ENCODE measurements around the gene C1QTNF5. TPM values are rescaled to one million over a fixed set of nuclear protein-coding genes. Genes with fewer than 3 reads are reported as not detected.

C1QTNF5 gene
- total RNA-seq, 1 donor from 2014 or later, result 1.3 TPM

GRCh38 chr11:119341222-119342022, 739 bp upstream of the C1QTNF5 start:
- TF ChIP-seq CTCF (IDR thresholded peaks at IDR 0.05; ENCODE audit: insufficient read depth, low read length, severe bottlenecking), result no peak
- FAIRE-seq (no peak), DNase-seq (ENCODE audit: low read depth) (no peak)
- Histone ChIP-seq H3K27me3 (ENCODE audit: control insufficient read depth, insufficient read depth, low read length) (peaks cover 17% of the 10 kb centered on the region), H3K36me3 (ENCODE audit: control insufficient read depth, insufficient read depth, low read length) (peaks cover 5% of the 10 kb centered on the region), H3K4me3 (ENCODE audit: low read depth, low read length) (no peak overlapping the region)

GRCh38 chr11:119339589-119340334, 921 bp downstream of the C1QTNF5 start:
- DNase-seq (ENCODE audit: low read depth), result no peak
- H3K4me3 ChIP-seq (ENCODE audit: low read depth, low read length), result peak overlapping the region; percentile 29
- peaks cover 15% of the 10 kb centered on the region for H3K27me3 ChIP-seq (ENCODE audit: control insufficient read depth, insufficient read depth, low read length)
- no peak for FAIRE-seq
- H3K36me3 ChIP-seq (ENCODE audit: control insufficient read depth, insufficient read depth, low read length), result peaks cover 5% of the 10 kb centered on the region
- TF ChIP-seq CTCF (IDR thresholded peaks at IDR 0.05; ENCODE audit: insufficient read depth, low read length, severe bottlenecking), result peak; percentile 88

GRCh38 chr11:119338965-119339588, 1.6 kb downstream of the C1QTNF5 start:
- FAIRE-seq, result no peak
- H3K27me3 ChIP-seq (ENCODE audit: control insufficient read depth, insufficient read depth, low read length), result peaks cover 15% of the 10 kb centered on the region
- H3K36me3 ChIP-seq (ENCODE audit: control insufficient read depth, insufficient read depth, low read length), result peaks cover 5% of the 10 kb centered on the region
- no peak for DNase-seq (ENCODE audit: low read depth)
- no peak overlapping the region for H3K4me3 ChIP-seq (ENCODE audit: low read depth, low read length)
- TF ChIP-seq CTCF (IDR thresholded peaks at IDR 0.05; ENCODE audit: insufficient read depth, low read length, severe bottlenecking), result no peak

GRCh38 chr11:119338318-119338890, 2.3 kb downstream of the C1QTNF5 start:
- no peak for DNase-seq (ENCODE audit: low read depth)
- FAIRE-seq, result no peak
- no peak overlapping the region for H3K4me3 ChIP-seq (ENCODE audit: low read depth, low read length)
- peaks cover 15% of the 10 kb centered on the region for H3K27me3 ChIP-seq (ENCODE audit: control insufficient read depth, insufficient read depth, low read length)
- peaks cover 5% of the 10 kb centered on the region for H3K36me3 ChIP-seq (ENCODE audit: control insufficient read depth, insufficient read depth, low read length)
- TF ChIP-seq CTCF (IDR thresholded peaks at IDR 0.05; ENCODE audit: insufficient read depth, low read length, severe bottlenecking), result peak; percentile 79

- Histone ChIP-seq H3K27me3 (ENCODE audit: control insufficient read depth, insufficient read depth, low read length) (peaks cover 14% of the 10 kb centered on the region), H3K4me3 (ENCODE audit: low read depth, low read length) (no peak overlapping the region), H3K36me3 (ENCODE audit: control insufficient read depth, insufficient read depth, low read length) (peaks cover 5% of the 10 kb centered on the region)
- FAIRE-seq (no peak), DNase-seq (ENCODE audit: low read depth) (no peak)
- no peak for TF ChIP-seq CTCF (IDR thresholded peaks at IDR 0.05; ENCODE audit: insufficient read depth, low read length, severe bottlenecking)
These were observed 2.9 kb downstream of the C1QTNF5 start for GRCh38 chr11:119337581-119338317.

Data from bronchial epithelial cell (primary cell).